GM18951 (cell line): ENCODE data around the gene AMBN.

Experiments
- POLR2A ChIP-seq: IDR thresholded peaks from 4 replicates; pipeline ENCODE4 v1.6.1; 2011; ENCODE audit warnings: mild to moderate bottlenecking; ENCODE audit not compliant: insufficient read length, insufficient read depth; ENCODE audit errors: extremely low read depth
- in situ Hi-C: fragments of 300-500 bp; cut with MboI; formaldehyde crosslinking; loops from one replicate; pipeline ENCODE4 v1.12.0; 2022; ENCODE audit warnings: low sequenced_read_pairs, mixed read lengths, inconsistent platforms; ENCODE audit not compliant: unreplicated experiment

Gene AMBN

GRCh38 chr4:70654605-70655011 lies 62.6 kb downstream of the AMBN start:
- in situ Hi-C loops = no loop called here
- TF ChIP-seq POLR2A = no peak
